Transverse colon (tissue), 4 donors: ENCODE data around the gene CADM2. TPM values are rescaled to one million over a fixed set of nuclear protein-coding genes. Genes with fewer than 3 reads are reported as not detected.

Experiments used
- DNase-seq: peaks from one replicate; pipeline ENCODE4 v3.0.0-alpha.2; 2019
- H3K27ac ChIP-seq, 4 donors: fragments of 200-600 bp; sonication (generic); 2 replicates each; pipeline ENCODE4 v1.5.1; 2016 to 2018; ENCODE audit warnings: inconsistent platforms in 4 of 4
- H3K27me3 ChIP-seq: fragments of 200-600 bp; sonication (generic); 2 replicates; pipeline ENCODE4 v1.5.1; 2017; ENCODE audit warnings: inconsistent platforms
- H3K36me3 ChIP-seq, 4 donors: fragments of 200-600 bp; sonication (generic); 2 replicates each; pipeline ENCODE4 v1.5.1; 2017 to 2019; ENCODE audit warnings: inconsistent platforms in 4 of 4
- H3K4me1 ChIP-seq, 4 donors: fragments of 200-600 bp; sonication (generic); 2 replicates each; pipeline ENCODE4 v1.5.1; 2017 to 2020; ENCODE audit warnings: inconsistent platforms in 4 of 4
- H3K4me3 ChIP-seq, 4 donors: fragments of 200-600 bp; sonication (generic); 1 replicate in 1 of 4; 2 replicates in 3 of 4; pipeline versions ENCODE4 v1.5.1 to v1.6.1; 2017 to 2019; ENCODE audit warnings: inconsistent platforms in 4 of 4
- H3K9me3 ChIP-seq, 2 donors: fragments of 200-600 bp; sonication (generic); 2 replicates each; pipeline ENCODE4 v1.5.1; 2017 to 2019; ENCODE audit warnings: inconsistent platforms in 2 of 2
- EP300 ChIP-seq: sonication (generic); formaldehyde crosslinking; IDR thresholded peaks from one replicate; pipeline ENCODE4 v1.6.1; 2017; ENCODE audit warnings: antibody characterized with exemption, low read depth
- POLR2A ChIP-seq: fragments of 450-650 bp; IDR thresholded peaks from one replicate; pipeline ENCODE4 v1.6.1; 2016; ENCODE audit warnings: antibody characterized with exemption, mild to moderate bottlenecking, moderate library complexity
- POLR2AphosphoS5 ChIP-seq, 3 donors: sonication (generic); formaldehyde crosslinking; IDR thresholded peaks; one replicate each; pipeline ENCODE4 v1.6.1; 2016; ENCODE audit warnings: antibody characterized with exemption in 3 of 3
- WGBS, 2 donors: methylation state at CpG; one replicate each; pipeline ENCODE4 v1.1.5; 2018; ENCODE audit warnings: low coverage in 1 of 2; 5-methylcytosine and 5-hydroxymethylcytosine counted together
- in situ Hi-C, 4 donors: fragments of 200-750 bp; cut with MboI; loops; one replicate each; pipeline versions ENCODE4 v1.15.0 to v1.15.1; 2017; ENCODE audit warnings: low sequenced_read_pairs in 3 of 4, low pct_ligation_motif_present in 1 of 4, low pct_unique_long_range_greater_than_20kb in 1 of 4
- intact Hi-C: fragments of 100-400 bp; cut with DNase I; formaldehyde crosslinking; loops from one replicate; pipeline ENCODE4 v1.15.1; 2023; ENCODE audit warnings: low total_unique reads
- small RNA-seq, 4 donors: library from RNA; depleted of rRNA; stranded (forward); fragments of <200 nt; gene quantifications; one replicate each; pipeline ENCODE3, GENCODE V24; 2016
- total RNA-seq, 4 donors: library from RNA; depleted of rRNA; stranded (reverse); fragments of >200 nt; gene quantifications; one replicate each; pipeline ENCODE4 v1.1.0, GENCODE V29; 2016
- TF ChIP-seq, protein P1 (sequence below), 5 experiments: fragments of 200-600 bp in 3 of 5; fragments of 450-650 bp in 2 of 5; sonication (generic) in 3 of 5; IDR thresholded peaks; 1 replicate in 2 of 5; 2 replicates in 3 of 5; pipeline ENCODE4 v1.5.1; 2016 to 2017; ENCODE audit warnings: antibody characterized with exemption in 5 of 5, inconsistent platforms in 3 of 5, mild to moderate bottlenecking in 2 of 5, moderate library complexity in 1 of 5

CADM2 gene
- total RNA-seq, 4 donors from 2014 or later, result 2.2 to 21.3 (median 4.5) TPM

DNA sequence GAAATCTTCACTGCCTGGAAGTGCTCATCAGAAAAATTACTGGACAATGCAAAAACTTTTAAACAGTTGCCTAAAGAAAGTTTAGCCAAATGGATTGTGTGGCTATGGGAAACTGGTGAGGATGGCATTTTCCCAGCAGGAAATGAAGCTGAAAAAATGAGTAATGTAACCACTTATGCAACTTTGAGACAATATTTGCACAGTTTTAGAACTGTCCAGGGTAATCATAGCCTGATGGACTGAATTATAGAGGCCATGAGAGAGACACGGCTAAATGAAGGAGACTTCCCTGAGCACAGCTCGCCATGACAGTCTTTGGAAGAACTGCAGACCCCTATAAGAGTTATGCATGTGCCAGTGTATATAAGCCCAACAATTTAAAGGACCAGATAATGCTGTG is 1150.6 kb downstream of the CADM2 start:
- in situ Hi-C loops, result no loop called here
- WGBS, 2 donors, result 61% methylated on average over 2 of the region's 2 CpGs; no CpG with 5 or more reads in 1 of the 2 donors

More for the DNA sequence above, 1150.6 kb downstream of the CADM2 start:
- no peak overlapping the region for H3K27ac ChIP-seq
- no peaks in the 10 kb centered on the region for H3K4me1 ChIP-seq
- intact Hi-C loops, result no loop called here
- H3K36me3 ChIP-seq, result no peaks in the 10 kb centered on the region
- no peaks in the 10 kb centered on the region for H3K9me3 ChIP-seq
- no peak for DNase-seq
- H3K27me3 ChIP-seq, result no peaks in the 10 kb centered on the region
- TF ChIP-seq EP300 (no peak), POLR2A (no peak), POLR2AphosphoS5 (IDR thresholded peaks at IDR 0.05) (no peak)
- TF ChIP-seq, protein P1, sequence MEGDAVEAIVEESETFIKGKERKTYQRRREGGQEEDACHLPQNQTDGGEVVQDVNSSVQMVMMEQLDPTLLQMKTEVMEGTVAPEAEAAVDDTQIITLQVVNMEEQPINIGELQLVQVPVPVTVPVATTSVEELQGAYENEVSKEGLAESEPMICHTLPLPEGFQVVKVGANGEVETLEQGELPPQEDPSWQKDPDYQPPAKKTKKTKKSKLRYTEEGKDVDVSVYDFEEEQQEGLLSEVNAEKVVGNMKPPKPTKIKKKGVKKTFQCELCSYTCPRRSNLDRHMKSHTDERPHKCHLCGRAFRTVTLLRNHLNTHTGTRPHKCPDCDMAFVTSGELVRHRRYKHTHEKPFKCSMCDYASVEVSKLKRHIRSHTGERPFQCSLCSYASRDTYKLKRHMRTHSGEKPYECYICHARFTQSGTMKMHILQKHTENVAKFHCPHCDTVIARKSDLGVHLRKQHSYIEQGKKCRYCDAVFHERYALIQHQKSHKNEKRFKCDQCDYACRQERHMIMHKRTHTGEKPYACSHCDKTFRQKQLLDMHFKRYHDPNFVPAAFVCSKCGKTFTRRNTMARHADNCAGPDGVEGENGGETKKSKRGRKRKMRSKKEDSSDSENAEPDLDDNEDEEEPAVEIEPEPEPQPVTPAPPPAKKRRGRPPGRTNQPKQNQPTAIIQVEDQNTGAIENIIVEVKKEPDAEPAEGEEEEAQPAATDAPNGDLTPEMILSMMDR (IDR thresholded peaks at IDR 0.05), result no peak
- no peak overlapping the region for H3K4me3 ChIP-seq

Small RNAs within 50 kb of the gene (small RNA-seq; reads per million reads assigned to genes)
- 0 reads per million in 4 donors for gene MIR5688
